Measurements from ENCODE around the gene STRA6.

STRA6 gene

GRCh38 chr15:74207652-74208440, 5.3 kb upstream of the STRA6 start:
- peak; percentile 61 for DNase-seq

DNA sequence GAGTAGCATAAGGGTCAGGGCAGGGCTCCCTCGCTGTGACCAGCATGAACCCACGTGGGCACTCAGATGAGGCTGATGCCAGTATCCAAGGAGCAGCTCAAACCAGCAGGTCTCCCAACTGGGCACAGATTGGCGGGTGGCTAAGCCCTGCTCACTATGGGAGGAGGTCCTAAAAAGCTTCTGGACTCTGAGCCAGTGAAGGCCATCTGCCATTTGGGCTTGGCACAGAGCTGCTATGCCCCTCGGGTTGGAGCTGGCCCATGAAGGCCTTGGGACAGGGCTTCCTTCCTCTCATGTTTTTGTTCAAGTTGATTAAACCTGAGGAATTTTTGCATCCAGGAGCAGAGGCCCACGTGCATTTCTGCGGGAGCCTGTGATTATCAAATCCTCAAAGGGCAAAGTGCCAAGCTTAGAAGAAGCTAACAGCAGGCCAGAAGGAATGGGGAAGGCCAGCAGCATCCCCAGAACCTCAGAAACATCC, 4.3 kb upstream of the STRA6 start:
- DNase-seq, result peak; percentile 21

DNA sequence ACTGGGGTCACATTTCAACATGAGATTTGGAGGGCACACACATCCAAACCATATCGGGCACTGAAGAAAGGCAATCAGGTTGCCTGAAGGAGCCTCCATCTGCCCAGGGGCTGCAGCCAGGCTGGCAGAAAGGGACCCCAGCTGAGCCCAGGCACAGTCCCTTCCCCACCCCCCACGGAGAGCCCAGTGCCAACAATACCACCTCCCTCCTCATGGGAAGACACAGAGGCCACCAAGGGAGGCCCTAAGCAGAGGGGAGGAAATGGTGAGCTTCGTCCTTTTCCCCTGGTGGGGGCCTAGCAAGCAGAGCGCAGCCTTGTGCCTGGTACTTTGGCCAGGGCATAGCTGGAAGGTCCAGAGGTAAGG, 3.0 kb upstream of the STRA6 start:
- DNase-seq, result peak; percentile 29

GRCh38 chr15:74203914-74204431, 1.4 kb upstream of the STRA6 start:
- DNase-seq, result peak; percentile 73

- DNase-seq, result peak; percentile 62
These were observed 722 bp downstream of the STRA6 start for GRCh38 chr15:74201710-74202420.

DNA sequence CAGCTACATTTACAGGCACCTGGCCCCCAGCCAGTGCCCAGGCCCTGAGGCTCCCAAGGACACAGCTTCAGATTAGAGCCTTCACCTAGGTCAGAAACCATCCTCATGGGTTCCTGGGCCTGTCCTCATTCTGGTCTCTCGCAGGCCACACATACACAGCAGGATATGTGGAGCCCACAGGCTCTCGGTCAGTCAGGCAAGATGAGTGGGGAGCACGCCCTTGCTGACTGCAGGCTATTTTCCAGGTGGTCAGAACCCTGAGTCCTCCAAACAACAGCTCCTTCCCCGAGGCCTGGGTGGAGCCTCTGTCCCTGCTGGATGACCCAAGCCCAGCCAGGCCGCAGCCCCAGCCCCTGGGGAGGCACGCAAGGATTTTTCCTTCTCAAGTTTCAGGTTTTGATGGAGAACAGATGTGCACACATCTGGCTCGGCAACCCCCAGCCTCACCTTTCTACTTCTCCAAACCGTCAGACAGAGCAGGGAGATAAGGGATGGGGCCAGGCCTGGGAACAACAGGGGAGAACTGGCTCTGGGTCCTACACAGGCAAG, 1.6 kb downstream of the STRA6 start:
- DNase-seq, result peak; percentile 55

GRCh38 chr15:74200412-74200815, 2.2 kb downstream of the STRA6 start:
- peak; percentile 65 for DNase-seq

- DNase-seq, result no peak
These were observed 3.3 kb downstream of the STRA6 start for GRCh38 chr15:74199297-74199652.

DNA sequence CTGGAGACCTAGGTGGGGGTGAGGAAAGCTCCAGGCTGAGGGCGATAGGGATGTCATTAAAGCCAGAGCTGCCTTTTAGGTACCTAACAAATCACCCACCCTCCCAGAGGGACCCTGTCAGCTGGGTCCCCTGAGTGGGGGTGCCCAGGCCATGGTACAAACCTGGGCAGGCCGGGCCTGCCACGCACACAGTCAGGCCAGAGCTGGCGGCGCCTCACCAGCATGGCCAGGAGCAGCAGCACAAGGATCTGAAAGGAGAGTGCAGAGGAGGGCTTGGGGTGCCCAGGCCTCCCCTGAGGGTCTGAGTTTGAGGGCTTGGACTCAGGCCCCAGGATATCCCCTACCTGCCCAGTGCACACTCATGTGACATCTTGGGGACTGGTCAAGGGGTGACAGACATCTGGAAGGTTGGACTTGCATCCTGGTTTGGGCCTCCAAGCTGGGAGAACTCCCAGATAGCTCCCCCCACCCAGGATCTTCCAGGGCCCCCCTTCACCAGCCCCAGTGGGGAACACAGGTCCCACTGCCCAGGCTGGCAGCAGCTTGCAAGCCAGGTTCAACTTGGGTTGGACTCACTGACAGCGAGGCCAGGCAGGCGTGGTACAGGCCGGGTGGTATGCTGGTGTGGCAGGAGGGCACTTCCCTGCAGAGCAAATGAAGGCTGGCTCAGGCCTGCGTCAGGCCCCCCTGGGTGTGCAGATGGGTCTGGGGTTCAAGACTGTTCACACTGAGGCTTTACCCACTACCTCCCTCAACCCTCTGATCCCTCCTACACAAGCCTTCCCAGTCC, 5.2 kb downstream of the STRA6 start:
- no peak for DNase-seq

DNA sequence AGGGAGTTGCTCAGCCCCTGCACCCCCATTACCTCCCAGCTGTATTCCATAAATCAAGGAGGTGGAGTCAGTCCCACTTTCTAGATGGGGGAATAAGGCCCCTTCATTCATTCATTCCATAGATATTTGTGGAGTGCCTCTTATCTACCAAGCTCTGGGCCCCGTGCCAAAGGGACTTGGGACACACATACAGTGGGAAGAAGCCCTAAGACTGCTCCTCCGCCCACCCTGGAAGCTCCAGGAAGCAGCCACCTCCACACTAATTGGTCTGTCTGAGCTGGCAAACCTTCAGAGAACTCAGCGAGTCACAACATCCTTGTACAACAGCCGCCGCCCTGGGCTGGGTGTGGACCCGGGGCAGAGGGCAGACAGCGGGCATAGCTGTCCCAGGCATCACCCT, 6.4 kb downstream of the STRA6 start:
- DNase-seq, result peak; percentile 42

GRCh38 chr15:74194572-74195559, 7.7 kb downstream of the STRA6 start:
- no peak for DNase-seq

DNA sequence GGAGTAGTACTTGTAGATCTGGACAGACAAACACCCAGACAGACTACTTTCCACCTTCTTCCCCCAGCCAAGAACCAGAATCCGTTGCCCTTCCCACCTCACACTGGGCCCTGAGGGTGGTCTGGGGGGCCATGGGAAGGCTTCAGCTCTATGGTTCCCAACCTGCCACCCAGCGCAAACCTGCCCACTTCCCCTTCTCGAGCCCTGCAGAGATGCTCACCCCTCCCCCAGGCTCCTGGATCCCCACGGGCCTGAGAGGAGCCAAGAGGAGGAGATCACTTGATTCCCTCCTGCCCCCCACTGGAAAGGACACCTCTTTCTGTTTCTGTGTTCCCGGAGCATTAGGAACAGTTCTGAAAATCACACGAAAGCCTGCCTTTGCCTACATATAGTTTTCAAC, 8.7 kb downstream of the STRA6 start:
- DNase-seq, result no peak

GRCh38 chr15:74193299-74193718, 9.3 kb downstream of the STRA6 start:
- DNase-seq, result peak; percentile 36

DNA sequence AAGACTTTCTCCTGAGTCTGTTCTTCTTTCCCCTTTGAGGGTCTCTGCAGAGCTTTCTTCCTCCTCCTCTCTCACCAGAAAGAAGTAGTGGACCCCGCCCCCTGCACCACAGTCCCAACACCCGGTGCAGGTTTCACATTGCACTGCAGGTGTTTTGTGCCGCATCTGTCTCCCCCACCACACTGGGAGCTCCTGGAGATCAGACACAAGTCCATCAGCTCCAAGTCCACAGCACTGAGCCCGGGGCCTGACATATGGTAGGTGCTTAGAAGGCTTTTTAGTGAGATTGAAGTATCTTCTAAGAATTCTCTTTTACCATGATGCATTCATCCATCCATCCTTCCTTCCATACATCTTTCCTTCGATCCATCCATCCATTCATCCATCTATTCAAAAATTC, 9.8 kb downstream of the STRA6 start:
- DNase-seq, result no peak

DNA sequence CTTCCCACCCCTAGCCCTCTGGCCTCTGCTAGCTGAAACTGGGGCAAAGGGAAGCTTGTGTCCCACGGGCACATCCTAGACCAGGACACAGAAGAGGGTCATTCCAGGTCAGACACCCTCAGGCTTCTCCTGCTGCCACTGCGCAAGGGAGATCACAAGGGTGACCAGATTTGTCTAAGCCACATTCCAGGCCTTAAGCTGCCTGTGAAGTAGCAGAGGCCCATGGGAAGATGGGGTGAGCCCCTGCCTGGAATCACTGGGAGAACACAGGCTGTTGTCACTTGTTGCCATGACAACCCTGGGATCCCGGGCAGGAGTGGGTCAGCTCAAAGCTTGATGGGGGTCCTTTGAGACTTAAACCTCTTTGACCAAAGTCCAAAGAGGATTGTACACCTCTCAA, 10.8 kb downstream of the STRA6 start:
- no peak for DNase-seq

DNA sequence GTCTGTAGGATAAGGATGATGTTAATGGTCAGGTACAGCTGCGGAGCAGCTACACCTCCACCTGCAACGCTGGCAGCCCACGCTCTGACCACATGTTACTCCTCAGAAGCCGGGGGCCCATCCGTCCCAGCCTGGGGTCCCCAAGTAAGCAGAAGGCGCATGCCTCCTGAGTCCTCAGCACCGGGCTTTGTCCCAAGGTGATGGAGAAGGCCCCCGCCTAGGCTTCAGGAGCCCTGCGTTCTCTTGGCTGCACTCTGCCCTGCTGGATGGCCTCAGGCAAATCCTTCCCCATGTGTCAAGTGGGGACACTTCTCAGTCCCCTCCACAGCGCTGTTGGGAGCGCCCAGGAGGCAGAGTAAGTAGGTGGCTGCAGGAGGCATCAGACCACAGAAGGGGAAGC, 14.4 kb downstream of the STRA6 start:
- no peak for DNase-seq

- DNase-seq, result no peak
These were observed 16.8 kb downstream of the STRA6 start for GRCh38 chr15:74185710-74186348.

GRCh38 chr15:74184582-74185091, 17.9 kb downstream of the STRA6 start:
- DNase-seq, result no peak

DNA sequence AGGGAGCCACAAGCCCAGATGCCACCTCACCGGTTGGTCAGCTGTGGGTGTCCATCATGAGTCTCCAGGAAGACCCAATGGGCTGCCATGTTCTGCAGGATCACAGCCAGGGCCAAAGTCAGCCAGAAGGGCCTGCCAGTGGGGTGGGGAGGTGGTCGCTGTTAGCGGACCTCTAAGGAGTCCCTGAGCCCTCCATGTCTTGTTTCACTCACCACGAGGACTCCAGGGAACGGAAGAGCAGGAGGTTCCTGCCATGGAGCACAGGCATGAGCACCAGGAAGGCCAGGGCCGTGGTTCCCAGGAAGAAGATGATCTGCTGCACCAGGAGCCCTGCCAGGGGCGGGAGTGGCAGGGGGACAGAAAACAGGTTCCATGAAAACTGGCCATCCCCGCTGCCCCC, 20.5 kb downstream of the STRA6 start:
- DNase-seq, result no peak

- DNase-seq, result no peak
These were observed 21.5 kb downstream of the STRA6 start for GRCh38 chr15:74180881-74181602.

All from NCI-H69 (cell line).